A549 (cell line): ENCODE measurements around the gene TUBD1. TPM values are rescaled to one million over a fixed set of nuclear protein-coding genes. Genes with fewer than 3 reads are reported as not detected.

Experiments used
- ATOH8 ChIP-seq: fragments of 250-450 bp; sonication (Bioruptor Pico); IDR thresholded peaks from 2 replicates; pipeline ENCODE4 v1.5.0; 2020; ENCODE audit warnings: low read depth, mild to moderate bottlenecking, moderate library complexity
- BCL3 ChIP-seq: fragments of >200 bp; sonication (Bioruptor Twin); formaldehyde crosslinking; IDR thresholded peaks from 3 replicates; pipeline ENCODE4 v1.6.1; 2016
- CHD2 ChIP-seq: fragments of 150-350 bp; IDR thresholded peaks from 2 replicates; pipeline ENCODE4 v1.6.1; 2014; ENCODE audit warnings: low read length; ENCODE audit not compliant: partially characterized antibody
- E2F6 ChIP-seq: IDR thresholded peaks from 2 replicates; pipeline ENCODE4 v1.6.1; 2012; ENCODE audit warnings: low read depth, borderline replicate concordance
- ELK1 ChIP-seq: fragments of 150-350 bp; IDR thresholded peaks from 2 replicates; pipeline ENCODE4 v1.6.1; 2014; ENCODE audit warnings: low read depth, mild to moderate bottlenecking, low read length
- EP300 ChIP-seq, 2 experiments: fragments of >200 bp; sonication (Bioruptor Twin); formaldehyde crosslinking; IDR thresholded peaks; 2 replicates in 1 of 2; 3 replicates in 1 of 2; pipeline ENCODE4 v1.6.1; 2016 to 2017
- FOSB ChIP-seq: fragments of 250-450 bp; sonication (Bioruptor Pico); IDR thresholded peaks from 2 replicates; pipeline ENCODE4 v1.5.0; 2020; ENCODE audit warnings: mild to moderate bottlenecking, moderate library complexity
- FOXS1 ChIP-seq: fragments of 250-450 bp; sonication (Bioruptor Pico); IDR thresholded peaks from 2 replicates; pipeline ENCODE4 v1.5.0; 2020; ENCODE audit warnings: mild to moderate bottlenecking, moderate library complexity
- GATA3 ChIP-seq: IDR thresholded peaks from 2 replicates; pipeline ENCODE4 v1.6.1; 2012; ENCODE audit warnings: borderline replicate concordance
- HDAC2 ChIP-seq: fragments of 200-600 bp; sonication (generic); IDR thresholded peaks from 2 replicates; pipeline ENCODE4 v1.6.1; 2016
- HES2 ChIP-seq: fragments of >200 bp; sonication (Bioruptor Twin); formaldehyde crosslinking; IDR thresholded peaks from 2 replicates; pipeline ENCODE4 v1.6.1; 2016
- HMGXB4 ChIP-seq: fragments of 250-450 bp; sonication (Bioruptor Pico); IDR thresholded peaks from 2 replicates; pipeline ENCODE4 v1.5.0; 2021; ENCODE audit warnings: mild to moderate bottlenecking, moderate library complexity, borderline replicate concordance
- HOXA7 ChIP-seq: fragments of 250-450 bp; sonication (Bioruptor Pico); IDR thresholded peaks from 2 replicates; pipeline ENCODE4 v1.5.0; 2020; ENCODE audit warnings: mild to moderate bottlenecking, moderate library complexity
- HOXB13 ChIP-seq: fragments of 250-450 bp; sonication (Bioruptor Pico); IDR thresholded peaks from 2 replicates; pipeline ENCODE4 v1.5.0; 2020; ENCODE audit warnings: low read depth, mild to moderate bottlenecking, moderate library complexity
- HOXB5 ChIP-seq: fragments of 250-450 bp; sonication (Bioruptor Pico); IDR thresholded peaks from 2 replicates; pipeline ENCODE4 v1.5.0; 2020; ENCODE audit warnings: mild to moderate bottlenecking, moderate library complexity
- JUNB ChIP-seq: fragments of >200 bp; sonication (Bioruptor Twin); formaldehyde crosslinking; IDR thresholded peaks from 2 replicates; pipeline ENCODE4 v1.6.1; 2016
- KDM5A ChIP-seq: fragments of 200-600 bp; sonication (generic); IDR thresholded peaks from 2 replicates; pipeline ENCODE4 v1.6.1; 2016; ENCODE audit warnings: antibody characterized with exemption, mild to moderate bottlenecking
- MAFK ChIP-seq: fragments of 450-650 bp; IDR thresholded peaks from 2 replicates; pipeline ENCODE4 v1.6.1; 2014; ENCODE audit not compliant: partially characterized antibody
- MAZ ChIP-seq: fragments of 150-350 bp; IDR thresholded peaks from 2 replicates; pipeline ENCODE4 v1.6.1; 2014; ENCODE audit warnings: antibody characterized with exemption, low read depth, low read length, borderline replicate concordance
- MYC ChIP-seq: IDR thresholded peaks from 2 replicates; pipeline ENCODE4 v1.6.1; 2012; ENCODE audit warnings: mild to moderate bottlenecking, inconsistent platforms, low read length, improper control_type of control experiment, borderline replicate concordance
- NFE2L2 ChIP-seq: fragments of 150-350 bp; conservative IDR thresholded peaks from 2 replicates; pipeline ENCODE4 v1.6.1; 2014; ENCODE audit warnings: low read length
- NPAS2 ChIP-seq: fragments of 250-450 bp; sonication (Bioruptor Pico); IDR thresholded peaks from 2 replicates; pipeline ENCODE4 v1.8.0; 2022; ENCODE audit warnings: mild to moderate bottlenecking, moderate library complexity, borderline replicate concordance
- NR3C1 ChIP-seq: fragments of >200 bp; sonication (Bioruptor Twin); formaldehyde crosslinking; IDR thresholded peaks from 3 replicates; pipeline ENCODE4 v1.6.1; 2017
- PBX3 ChIP-seq: IDR thresholded peaks from 2 replicates; pipeline ENCODE4 v1.6.1; 2012
- PHF8 ChIP-seq: fragments of 200-600 bp; sonication (generic); IDR thresholded peaks from 2 replicates; pipeline ENCODE4 v1.6.1; 2016; ENCODE audit warnings: low read depth, mild to moderate bottlenecking, antibody characterized with exemption, moderate library complexity, borderline replicate concordance
- POLR2A ChIP-seq: IDR thresholded peaks from 2 replicates; pipeline ENCODE4 v1.6.1; 2012; ENCODE audit warnings: mild to moderate bottlenecking, low read length
- RAD21 ChIP-seq, 2 experiments: fragments of >200 bp in 1 of 2; sonication (Bioruptor Twin) in 1 of 2; formaldehyde crosslinking in 1 of 2; IDR thresholded peaks in 1 of 2; conservative IDR thresholded peaks in 1 of 2; 2 replicates in 1 of 2; 3 replicates in 1 of 2; pipeline ENCODE4 v1.6.1; 2012 to 2018; ENCODE audit warnings: inconsistent platforms in 1 of 2
- RCOR1 ChIP-seq: fragments of 150-350 bp; IDR thresholded peaks from 2 replicates; pipeline ENCODE4 v1.6.1; 2014; ENCODE audit warnings: antibody characterized with exemption, low read length, low read depth
- RFX5 ChIP-seq: fragments of 450-650 bp; IDR thresholded peaks from 2 replicates; pipeline ENCODE4 v1.7.1; 2014; ENCODE audit warnings: antibody characterized with exemption, mild to moderate bottlenecking, moderate library complexity
- SMC3 ChIP-seq: fragments of >200 bp; sonication (Bioruptor Twin); formaldehyde crosslinking; IDR thresholded peaks from 3 replicates; pipeline ENCODE4 v1.6.1; 2018; ENCODE audit warnings: inconsistent platforms
- TP53 ChIP-seq: fragments of 250-450 bp; sonication (Bioruptor Pico); IDR thresholded peaks from 2 replicates; pipeline ENCODE4 v1.5.0; 2021; ENCODE audit warnings: mild to moderate bottlenecking, moderate library complexity
- USF2 ChIP-seq: fragments of 450-650 bp; IDR thresholded peaks from 2 replicates; pipeline ENCODE4 v1.6.1; 2014; ENCODE audit warnings: antibody characterized with exemption
- ZC3H11A ChIP-seq: fragments of 450-650 bp; IDR thresholded peaks from 2 replicates; pipeline ENCODE4 v1.6.1; 2014; ENCODE audit warnings: antibody characterized with exemption, mild to moderate bottlenecking
- polyA plus RNA-seq, 4 experiments: library from polyadenylated mRNA; depleted of rRNA in 3 of 4; stranded (reverse); fragments of >200 nt; fragmentation: RNase III in 1 of 4; extraction: RNeasy Plus Mini Kit Qiagen cat#74134 plus additional on column Dnase treatment in 1 of 4; gene quantifications; 2 replicates in 3 of 4; 3 replicates in 1 of 4; pipeline ENCODE4 v1.2.3, GENCODE V29; 2011 to 2017

Gene TUBD1
- polyA plus RNA-seq, 2 of the 4 experiments (the other 2 are of a cell fraction), result 15.9 to 24.4 TPM

- TF ChIP-seq ELK1, result no peak
- peak; percentile 96 for TF ChIP-seq HOXB5 (CRISPR knock-in tag)
- TF ChIP-seq NR3C1, result no peak
- no peak for TF ChIP-seq BCL3
- TF ChIP-seq JUNB, result no peak
- no peak for TF ChIP-seq ZC3H11A
- TF ChIP-seq MAZ, result no peak
- no peak for TF ChIP-seq SMC3
- TF ChIP-seq GATA3, result no peak; the same call in 1 of the 2 replicates
- peak; percentile 95 for TF ChIP-seq FOSB (CRISPR knock-in tag)
- TF ChIP-seq HES2, result no peak
- no peak for TF ChIP-seq HDAC2
- peak; percentile 90 for TF ChIP-seq MYC
- TF ChIP-seq RAD21 (conservative IDR thresholded peaks at IDR 0.05 in 1 of 2, IDR thresholded peaks at IDR 0.05 in 1 of 2), result no peak
- TF ChIP-seq TP53 (CRISPR knock-in tag), result peak; percentile 98
- peak; percentile 99 for TF ChIP-seq HOXB13 (CRISPR knock-in tag)
- TF ChIP-seq CHD2, result no peak
- TF ChIP-seq NPAS2 (CRISPR knock-in tag), result peak; percentile 23; the same call in 1 of the 2 replicates
- TF ChIP-seq EP300 (IDR thresholded peaks at IDR 0.05), result peak in 1 of 2 experiments; percentile 31; a peak in 1 of 5 replicates
- peak; percentile 88 for TF ChIP-seq HOXA7 (CRISPR knock-in tag)
- peak; percentile 99 for TF ChIP-seq ATOH8 (CRISPR knock-in tag)
- no peak for TF ChIP-seq POLR2A
- peak; percentile 89; the same call in 1 of the 2 replicates for TF ChIP-seq E2F6
- no peak for TF ChIP-seq NFE2L2
- no peak for TF ChIP-seq PHF8
- TF ChIP-seq HMGXB4 (CRISPR knock-in tag), result peak; percentile 86; the same call in 1 of the 2 replicates
- TF ChIP-seq MAFK, result no peak
- no peak for TF ChIP-seq RCOR1
- TF ChIP-seq RFX5, result no peak
- no peak for TF ChIP-seq USF2
- peak; percentile 91; the same call in 1 of the 2 replicates for TF ChIP-seq FOXS1 (CRISPR knock-in tag)
- no peak for TF ChIP-seq PBX3
- TF ChIP-seq KDM5A, result no peak
Measured at GRCh38 chr17:59851439-59852375, 41.0 kb downstream of the TUBD1 start (continued).
